GM18499 (cell line): Measurements from ENCODE around the gene ATP2A3.

Source experiments
- ATAC-seq: cut with Tn5 transposase; IDR thresholded peaks from one replicate; pipeline ENCODE4 v1.9.1; 2021; ENCODE audit warnings: moderate number of reproducible peaks; ENCODE audit not compliant: insufficient read depth, unreplicated experiment

ATP2A3 gene

DNA sequence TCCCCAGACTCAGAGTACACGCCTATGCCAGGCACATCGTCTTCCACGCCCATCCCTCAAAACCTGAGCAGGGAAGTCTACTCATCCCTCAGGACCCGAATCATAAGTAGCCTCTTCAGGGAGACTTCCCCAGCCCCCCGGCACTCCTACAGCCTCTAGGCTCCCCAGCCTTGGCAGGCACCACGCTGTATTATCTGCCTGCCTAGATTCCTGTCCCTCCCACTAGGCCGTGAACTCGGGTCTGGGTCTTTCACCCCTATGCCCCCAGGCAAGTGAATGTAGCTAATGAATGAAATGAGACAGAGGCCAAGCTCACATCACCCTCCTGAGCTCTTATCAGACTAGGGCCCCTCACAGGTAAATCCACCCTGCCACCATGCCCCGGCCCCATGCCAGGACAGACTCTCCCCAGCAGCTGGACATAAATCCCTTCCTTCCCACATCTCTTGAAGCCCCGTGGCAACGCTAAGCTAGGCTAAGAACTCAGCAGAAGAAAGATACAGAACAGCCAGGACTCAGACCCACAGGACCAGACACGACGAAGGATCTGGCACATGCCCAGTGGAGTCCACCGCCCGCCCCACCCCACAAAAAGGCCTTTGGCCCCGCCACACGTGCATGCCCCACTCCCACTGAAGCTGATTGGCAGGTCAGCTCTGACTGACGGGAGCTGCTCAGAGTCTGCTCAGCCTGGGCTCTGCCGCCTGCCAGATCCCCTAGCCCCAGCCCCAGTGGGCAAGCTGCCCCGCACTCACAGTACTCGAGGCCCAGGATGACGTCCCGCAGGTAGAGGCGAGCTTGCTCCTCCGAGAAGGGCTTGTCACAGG lies 84.4 kb downstream of the ATP2A3 start:
- ATAC-seq, result no peak

DNA sequence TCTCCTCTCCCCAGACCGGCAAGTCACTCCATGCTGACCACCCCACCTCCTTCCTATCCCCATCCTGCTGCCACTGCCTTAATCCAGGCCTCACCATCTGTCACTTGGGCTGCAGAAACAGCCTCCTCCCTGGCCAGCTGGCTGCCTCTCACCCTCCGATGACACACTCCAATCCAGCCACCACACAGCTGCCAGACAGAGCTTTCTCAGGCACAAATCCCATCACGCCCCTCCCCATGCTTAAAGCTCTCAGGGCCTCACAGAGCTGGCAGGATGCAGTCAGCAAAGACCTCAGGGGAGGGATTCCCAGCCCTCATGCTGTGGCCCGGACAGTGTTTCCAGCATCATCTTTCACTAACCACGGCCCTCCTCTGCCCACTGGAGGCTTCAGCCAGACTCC lies 85.1 kb downstream of the ATP2A3 start:
- no peak for ATAC-seq

DNA sequence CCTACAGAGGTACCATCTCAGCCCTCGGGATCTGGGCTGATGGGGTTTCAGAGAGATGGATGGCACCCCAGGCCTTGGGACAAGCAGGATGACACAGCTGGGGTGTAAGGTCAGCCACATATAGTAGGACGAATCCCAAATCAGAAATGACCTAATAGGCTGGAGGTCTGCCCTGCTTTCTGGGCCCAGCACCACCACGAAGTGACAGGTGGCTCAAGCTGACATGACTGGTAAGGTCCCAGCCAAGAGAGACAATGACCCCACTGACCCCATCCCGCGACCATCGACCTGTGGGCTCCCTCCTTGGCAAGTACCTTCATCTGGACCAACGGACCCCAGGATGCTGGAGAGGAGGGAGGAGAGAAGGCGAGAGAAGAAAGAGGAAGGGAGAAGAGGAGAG lies 87.0 kb downstream of the ATP2A3 start:
- no peak for ATAC-seq

DNA sequence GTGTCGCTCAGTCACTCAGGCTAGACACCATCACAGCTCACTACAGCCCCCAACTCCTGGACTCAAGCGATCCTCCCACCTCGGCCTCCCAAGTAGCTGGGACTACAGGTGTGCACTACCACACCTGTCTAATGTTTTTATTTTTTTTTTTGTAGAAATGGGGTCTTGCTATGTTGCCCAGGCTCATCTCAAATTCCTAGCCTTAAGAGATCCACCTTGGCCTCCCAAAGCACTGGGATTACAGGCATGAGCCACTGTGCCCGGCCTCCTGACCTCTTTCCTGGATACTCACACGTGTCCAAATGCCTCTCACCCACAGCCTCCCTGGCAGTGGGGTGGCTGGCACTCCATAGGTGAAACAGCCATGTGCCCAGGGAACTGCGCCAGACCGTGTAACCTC lies 88.9 kb downstream of the ATP2A3 start:
- ATAC-seq, result no peak
